GM19240 (cell line): ENCODE results near the gene ACSL1.
"Not testable (repeated sequence)": the region's sequence is repeated elsewhere in the genome, so short reads cannot be mapped to it uniquely, and the experiment has no call there.

Experiments used
- DNase-seq: peaks from one replicate; pipeline ENCODE4 v3.0.0; 2011; ENCODE audit warnings: low spot score; ENCODE audit not compliant: insufficient read length

Gene ACSL1

DNA sequence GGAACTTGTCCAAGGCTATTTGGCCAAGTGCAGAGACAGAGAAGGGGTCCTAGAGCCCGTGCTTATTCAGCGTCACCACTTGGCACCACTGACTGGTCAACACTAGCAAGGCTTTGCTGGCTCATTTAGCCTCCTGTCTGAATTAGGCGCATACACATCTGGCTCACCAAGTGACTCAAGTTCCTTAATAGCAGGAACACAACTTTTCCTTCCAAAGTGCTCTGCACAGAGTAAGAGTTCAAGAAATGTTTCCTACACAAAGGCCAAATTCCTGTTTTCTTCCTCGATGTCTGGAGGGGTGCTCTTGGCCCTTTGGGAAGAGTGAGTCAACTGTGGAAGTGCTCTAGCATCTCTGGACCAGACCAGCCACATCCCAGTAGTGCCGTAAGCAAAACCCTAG, 65.1 kb downstream of the ACSL1 start:
- DNase-seq = no peak

GRCh38 chr4:184757810-184758209, 68.0 kb downstream of the ACSL1 start:
- DNase-seq = no peak

- no peak for DNase-seq
Observed at GRCh38 chr4:184756399-184756798, 69.4 kb downstream of the ACSL1 start.

DNA sequence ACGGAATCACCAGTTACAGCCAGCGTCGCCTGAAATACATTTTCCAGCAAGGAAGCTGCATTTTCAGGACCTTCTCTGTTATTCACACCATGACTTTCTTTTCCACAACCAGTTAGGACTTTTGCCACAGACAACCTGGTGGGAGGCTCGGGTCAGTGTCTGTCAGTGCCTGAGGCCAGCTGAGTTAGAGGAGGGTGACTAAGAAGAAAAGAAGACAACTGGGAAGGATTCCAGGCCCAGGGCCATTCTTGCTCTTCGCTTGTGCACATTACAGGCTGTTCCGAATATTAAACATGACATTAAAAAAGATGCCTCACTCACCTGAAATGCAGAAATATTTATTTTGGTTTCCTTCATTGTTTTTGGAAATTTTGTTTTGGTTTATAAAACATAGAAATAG, 70.5 kb downstream of the ACSL1 start:
- DNase-seq = no peak

- no peak for DNase-seq
Observed at GRCh38 chr4:184752496-184753275, 73.1 kb downstream of the ACSL1 start.

- no peak for DNase-seq
Observed at GRCh38 chr4:184751585-184751956, 74.2 kb downstream of the ACSL1 start.

GRCh38 chr4:184750926-184751584, 74.7 kb downstream of the ACSL1 start:
- DNase-seq = no peak

DNA sequence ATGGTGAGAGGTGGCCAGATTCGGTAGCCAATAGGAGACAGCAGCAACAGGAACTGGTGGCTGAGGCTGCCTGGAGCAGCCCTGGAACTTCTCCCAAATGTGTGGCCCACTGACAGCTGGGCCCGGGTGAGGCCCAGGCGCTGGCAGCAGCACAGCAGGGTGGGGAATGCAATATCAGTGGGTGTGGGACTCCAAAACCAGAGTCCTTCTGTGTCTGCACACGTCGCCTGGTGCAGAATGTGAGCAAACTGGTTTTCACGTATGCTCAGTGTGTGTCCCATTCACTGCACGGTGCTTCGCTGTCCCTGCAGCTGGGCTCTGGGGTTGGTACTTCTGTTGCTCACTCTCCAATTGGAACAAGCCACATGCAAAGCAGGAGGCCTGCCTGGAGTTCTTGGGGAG, 77.5 kb downstream of the ACSL1 start:
- no peak for DNase-seq

GRCh38 chr4:184747034-184747830, 78.5 kb downstream of the ACSL1 start:
- DNase-seq = no peak

GRCh38 chr4:184745831-184746795, 79.7 kb downstream of the ACSL1 start:
- peak; percentile 94 for DNase-seq

DNA sequence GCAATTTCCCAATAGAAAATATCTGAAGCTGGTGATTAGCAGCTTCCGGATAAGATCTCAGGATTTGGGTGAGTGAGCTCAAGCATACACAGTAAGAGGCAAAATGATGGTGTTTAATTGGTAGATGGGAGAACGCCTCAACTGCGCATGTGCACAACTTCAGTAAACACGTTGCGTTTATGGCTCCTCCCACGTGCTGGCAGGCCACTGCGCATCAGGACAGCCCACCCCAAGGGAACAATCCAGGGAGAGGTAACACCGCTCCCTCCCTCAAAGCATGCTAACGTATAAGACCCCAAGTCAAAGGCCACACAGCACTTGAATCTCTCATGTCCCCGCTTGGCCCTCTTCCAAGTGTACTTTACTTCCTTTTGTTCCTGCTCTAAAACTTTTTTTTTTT, 81.5 kb downstream of the ACSL1 start:
- no peak for DNase-seq

DNA sequence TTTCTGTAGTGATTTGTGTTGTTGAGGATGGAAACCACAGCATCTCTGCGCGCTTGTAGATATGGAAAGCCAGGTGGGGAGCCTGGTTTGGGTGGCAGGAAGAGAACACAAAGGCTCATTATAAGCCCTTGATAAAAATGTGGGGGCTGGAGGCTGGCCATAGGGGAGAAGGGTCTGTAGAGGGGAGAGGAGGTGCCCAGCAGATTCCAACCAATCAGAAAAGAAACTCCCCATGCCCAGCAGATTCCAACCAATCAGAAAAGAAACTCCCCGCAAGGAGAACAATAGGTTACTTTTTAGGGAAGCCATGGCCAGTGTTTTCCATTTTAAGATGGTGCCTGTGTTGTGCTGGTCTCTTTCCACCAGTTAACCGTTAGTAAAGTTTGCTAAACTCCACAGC, 82.1 kb downstream of the ACSL1 start:
- no peak for DNase-seq

DNA sequence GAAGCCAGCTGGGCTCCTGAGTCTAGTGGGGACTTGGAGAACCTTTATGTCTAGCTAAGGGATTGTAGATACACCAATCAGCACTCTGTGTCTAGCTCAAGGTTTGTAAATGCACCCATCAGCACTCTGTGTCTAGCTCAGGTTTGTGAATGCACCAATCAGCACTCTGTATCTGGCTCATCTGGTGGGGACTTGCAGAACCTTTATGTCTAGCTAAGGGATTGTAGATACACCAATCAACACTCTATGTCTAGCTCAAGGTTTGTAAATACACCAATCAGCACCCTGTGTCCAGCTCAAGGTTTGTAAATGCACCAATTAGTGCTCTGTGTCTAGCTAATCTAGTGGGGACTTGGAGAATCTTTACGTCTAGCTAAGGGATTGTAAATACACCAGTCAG, 84.1 kb downstream of the ACSL1 start:
- not testable (repeated sequence) for DNase-seq

DNA sequence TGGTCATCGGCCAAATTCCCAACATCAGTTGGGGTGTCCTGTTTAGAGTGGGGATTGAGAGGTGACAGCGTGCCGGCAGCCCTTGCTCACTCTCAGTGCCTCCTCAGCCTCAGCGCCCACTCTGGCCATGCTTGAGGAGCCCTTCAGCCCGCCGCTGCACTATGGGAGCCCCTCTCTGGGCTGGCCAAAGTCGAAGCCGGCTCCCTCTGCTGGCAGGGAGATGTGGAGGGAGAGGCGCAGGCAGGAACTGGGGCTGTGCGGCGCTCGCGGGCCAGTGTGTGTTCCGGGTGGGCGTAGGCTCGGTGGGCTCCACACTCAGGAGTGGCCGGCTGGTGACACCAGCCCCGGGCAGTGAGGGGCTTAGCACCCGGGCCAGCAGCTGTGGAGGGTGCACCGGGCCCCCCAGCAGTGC, 84.8 kb downstream of the ACSL1 start:
- no peak for DNase-seq

- DNase-seq = not testable (repeated sequence)
Observed at GRCh38 chr4:184739575-184739974, 86.2 kb downstream of the ACSL1 start.

- DNase-seq = no peak
Observed at GRCh38 chr4:184734758-184735157, 91.0 kb downstream of the ACSL1 start.

DNA sequence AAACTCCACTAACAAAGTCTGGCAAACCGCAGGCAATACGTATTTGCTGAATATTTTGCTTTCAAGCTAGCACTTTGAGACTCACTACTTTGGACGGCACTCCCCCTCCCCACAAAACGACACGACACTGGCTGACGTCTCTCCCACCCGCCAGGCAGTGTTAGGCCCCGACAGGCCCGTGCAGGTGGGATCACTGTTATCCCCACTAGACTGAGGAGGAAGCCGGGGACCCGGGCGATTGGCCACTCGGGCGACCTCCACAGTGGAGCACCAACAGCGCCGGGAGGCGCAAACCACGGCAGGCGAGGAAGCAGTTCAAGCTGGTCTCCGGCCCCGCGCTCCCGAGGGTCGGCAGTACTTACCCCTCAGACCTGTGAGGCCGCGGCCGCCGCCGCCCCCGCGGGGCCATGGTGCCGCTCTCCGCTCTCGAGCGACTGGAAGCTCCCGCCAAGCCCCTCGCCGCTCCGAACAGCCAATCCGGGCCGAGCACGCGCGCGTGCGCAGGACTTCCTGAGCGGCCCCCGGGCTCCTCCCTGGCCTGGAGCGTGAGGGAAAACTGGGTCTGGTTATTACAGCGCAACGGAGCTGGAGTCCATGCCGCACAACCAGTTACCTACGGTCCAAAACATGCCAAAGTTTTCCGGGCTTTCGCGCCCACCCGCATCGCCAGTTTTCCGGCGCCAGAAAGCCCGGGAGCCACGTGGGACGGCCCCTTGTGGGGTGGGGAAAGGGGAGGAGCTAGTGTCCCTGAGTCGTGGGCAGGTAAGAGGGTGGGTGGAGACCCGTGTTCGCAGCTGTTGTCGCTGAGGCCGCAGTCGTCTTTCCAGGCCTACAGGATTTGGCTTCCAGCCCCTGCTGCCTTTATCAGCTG, 91.9 kb downstream of the ACSL1 start, which contains the start of gene CENPU:
Gene CENPU, minus strand, starts transcription at position 443 of the 871 bp plus-strand sequence. Its CDS starts 34 bp downstream, at position 409.
- peak; percentile 98 for DNase-seq

GRCh38 chr4:184732126-184732525, 93.6 kb downstream of the ACSL1 start:
- no peak for DNase-seq

GRCh38 chr4:184731056-184731455, 94.7 kb downstream of the ACSL1 start:
- no peak for DNase-seq

- no peak for DNase-seq
Observed at GRCh38 chr4:184729946-184730345, 95.8 kb downstream of the ACSL1 start.
